ENCODE results near the gene MYH10. TPM values are rescaled to one million over a fixed set of nuclear protein-coding genes. Genes with fewer than 3 reads are reported as not detected.

The MYH10 gene
- total and polyA plus RNA-seq, 9 of the 15 experiments (the other 6 are each of a cell fraction or from before 2014, with no cell fraction given): 16.3 to 95.3 (median 39.7) TPM

DNA sequence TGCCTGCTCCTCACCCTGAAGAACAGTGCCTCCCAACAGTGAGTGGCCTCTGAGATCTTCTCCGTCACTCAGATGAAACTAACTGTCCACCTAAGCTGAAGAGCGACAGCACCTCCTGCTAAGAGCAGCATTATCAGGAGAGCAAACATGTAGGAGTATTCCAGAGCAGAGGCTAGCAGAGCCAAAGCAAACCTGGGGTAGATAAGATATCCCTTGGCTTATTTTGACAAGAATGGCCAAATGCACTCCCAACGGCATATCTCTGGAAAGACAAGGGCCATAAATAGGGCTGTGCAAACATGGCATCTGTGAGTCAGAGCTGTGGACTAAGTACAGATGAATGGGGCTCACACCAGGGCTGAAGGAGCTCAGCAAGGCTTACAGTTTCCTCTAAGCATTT, 98.5 kb downstream of the MYH10 start:
- H3K27me3 ChIP-seq (ENCODE audit: control insufficient read depth in 2 of 2, insufficient read depth in 2 of 2, low read length in 2 of 2): no peaks in the 10 kb centered on the region
- H3K4me3 ChIP-seq: no peak overlapping the region
- WGBS (ENCODE audit: insufficient coverage, low coverage, missing lambda C conversion rate): 3% methylated on average over 3 of the region's 3 CpGs
- DNase-seq (ENCODE audit: extremely low read depth in 1 of 4, low spot score in 3 of 4): peak; percentile 61 to 90 (median 75)
- BruUV-seq (replicated peaks): no TSS peak
- no peak overlapping the region for H2AFZ ChIP-seq (ENCODE audit: low read depth, low read length)
- ChIA-PET POLR2A (interaction anchor here (0.6 to 1.7 kb wide), 8 partner anchors 9 to 984 kb away, joined by 3 to 8 read pairs (median 4); no protein-coding TSS in a partner anchor), CTCF (ENCODE audit: low intra/inter-chr PET ratio) (no interaction called here)
- H3K9ac ChIP-seq (ENCODE audit: insufficient read depth in 1 of 2, low read depth in 2 of 2, low read length in 2 of 2): no peak overlapping the region
- H3K36me3 ChIP-seq (ENCODE audit: control insufficient read depth, insufficient read depth, low read length): peaks cover 74% of the 10 kb centered on the region
- ATAC-seq: peak; percentile 97
- no peaks in the 10 kb centered on the region for H4K20me1 ChIP-seq (replicated peaks; ENCODE audit: control insufficient read depth, insufficient read depth, low read length)
- H3K27ac ChIP-seq (ENCODE audit: extremely low read depth, low read depth, low read length): peak overlapping the region; percentile 61
- peaks cover 2% of the 10 kb centered on the region; the same call in 1 of the 3 replicates for H3K79me2 ChIP-seq (ENCODE audit: control insufficient read depth, insufficient read depth, low read length)
- H3K4me1 ChIP-seq (replicated peaks in 1 of 2; ENCODE audit: control insufficient read depth in 2 of 2, insufficient read depth in 2 of 2, low read length in 2 of 2): peaks cover 4 to 29% of the 10 kb centered on the region in 2 experiments; a peak in 4 of 5 replicates
- H3K9me3 ChIP-seq (replicated peaks; ENCODE audit: control insufficient read depth, insufficient read depth, low read depth, low read length): no peaks in the 10 kb centered on the region
- H3K9me1 ChIP-seq (ENCODE audit: control insufficient read depth, insufficient read depth, low read length): no peaks in the 10 kb centered on the region
- peak overlapping the region; percentile 41; the same call in 1 of the 2 replicates for H3K4me2 ChIP-seq (ENCODE audit: insufficient read depth, low read length)
- peak; percentile 100 for FAIRE-seq
- intact Hi-C loops (cut with micrococcal nuclease): no loop called here
- in situ Hi-C loops (cut with MboI): no loop called here
- TF ChIP-seq, protein P1, sequence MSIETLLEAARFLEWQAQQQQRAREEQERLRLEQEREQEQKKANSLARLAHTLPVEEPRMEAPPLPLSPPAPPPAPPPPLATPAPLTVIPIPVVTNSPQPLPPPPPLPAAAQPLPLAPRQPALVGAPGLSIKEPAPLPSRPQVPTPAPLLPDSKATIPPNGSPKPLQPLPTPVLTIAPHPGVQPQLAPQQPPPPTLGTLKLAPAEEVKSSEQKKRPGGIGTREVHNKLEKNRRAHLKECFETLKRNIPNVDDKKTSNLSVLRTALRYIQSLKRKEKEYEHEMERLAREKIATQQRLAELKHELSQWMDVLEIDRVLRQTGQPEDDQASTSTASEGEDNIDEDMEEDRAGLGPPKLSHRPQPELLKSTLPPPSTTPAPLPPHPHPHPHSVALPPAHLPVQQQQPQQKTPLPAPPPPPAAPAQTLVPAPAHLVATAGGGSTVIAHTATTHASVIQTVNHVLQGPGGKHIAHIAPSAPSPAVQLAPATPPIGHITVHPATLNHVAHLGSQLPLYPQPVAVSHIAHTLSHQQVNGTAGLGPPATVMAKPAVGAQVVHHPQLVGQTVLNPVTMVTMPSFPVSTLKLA (conservative IDR thresholded peaks at IDR 0.05): peak in 1 of 2 experiments; percentile 45; a peak in 1 of 4 replicates
- TF ChIP-seq SRSF1 (IDR thresholded peaks at IDR 0.05; ENCODE audit: low read depth, low read length) (no peak), HOXB6 (CRISPR knock-in tag; IDR thresholded peaks at IDR 0.05; ENCODE audit: borderline replicate concordance) (no peak), XRCC4 (IDR thresholded peaks at IDR 0.05; ENCODE audit: extremely low read depth, insufficient read depth, insufficient read length) (no peak), GATAD2A (IDR thresholded peaks at IDR 0.05) (peak; percentile 83), SIX5 (IDR thresholded peaks at IDR 0.05; ENCODE audit: borderline replicate concordance in 1 of 2, insufficient read depth in 1 of 2, low read depth in 1 of 2, low read length in 2 of 2) (no peak), HEY1 (CRISPR knock-in tag; IDR thresholded peaks at IDR 0.05; ENCODE audit: borderline replicate concordance) (no peak), POLR3G (IDR thresholded peaks at IDR 0.05; ENCODE audit: extremely low read depth, insufficient read length, insufficient replicate concordance) (no peak), CBFA2T3 (IDR thresholded peaks at IDR 0.05) (peak; percentile 99), SMARCA4 (IDR thresholded peaks at IDR 0.05) (peak; percentile 98), ARNT (IDR thresholded peaks at IDR 0.05) (peak; percentile 73 to 92; a peak in 2 of 4 replicates), PPARD (CRISPR knock-in tag; IDR thresholded peaks at IDR 0.05) (no peak), ETV6 (IDR thresholded peaks at IDR 0.05; ENCODE audit: borderline replicate concordance in 1 of 2, low read depth in 2 of 2, low read length in 1 of 2) (no peak), ETV6 (CRISPR knock-in tag; IDR thresholded peaks at IDR 0.05; ENCODE audit: borderline replicate concordance) (no peak), POLR2H (tag; IDR thresholded peaks at IDR 0.05; ENCODE audit: low read depth) (no peak), CC2D1A (IDR thresholded peaks at IDR 0.05) (peak; percentile 92; the same call in 1 of the 2 replicates)
- TF ChIP-seq, protein P2, sequence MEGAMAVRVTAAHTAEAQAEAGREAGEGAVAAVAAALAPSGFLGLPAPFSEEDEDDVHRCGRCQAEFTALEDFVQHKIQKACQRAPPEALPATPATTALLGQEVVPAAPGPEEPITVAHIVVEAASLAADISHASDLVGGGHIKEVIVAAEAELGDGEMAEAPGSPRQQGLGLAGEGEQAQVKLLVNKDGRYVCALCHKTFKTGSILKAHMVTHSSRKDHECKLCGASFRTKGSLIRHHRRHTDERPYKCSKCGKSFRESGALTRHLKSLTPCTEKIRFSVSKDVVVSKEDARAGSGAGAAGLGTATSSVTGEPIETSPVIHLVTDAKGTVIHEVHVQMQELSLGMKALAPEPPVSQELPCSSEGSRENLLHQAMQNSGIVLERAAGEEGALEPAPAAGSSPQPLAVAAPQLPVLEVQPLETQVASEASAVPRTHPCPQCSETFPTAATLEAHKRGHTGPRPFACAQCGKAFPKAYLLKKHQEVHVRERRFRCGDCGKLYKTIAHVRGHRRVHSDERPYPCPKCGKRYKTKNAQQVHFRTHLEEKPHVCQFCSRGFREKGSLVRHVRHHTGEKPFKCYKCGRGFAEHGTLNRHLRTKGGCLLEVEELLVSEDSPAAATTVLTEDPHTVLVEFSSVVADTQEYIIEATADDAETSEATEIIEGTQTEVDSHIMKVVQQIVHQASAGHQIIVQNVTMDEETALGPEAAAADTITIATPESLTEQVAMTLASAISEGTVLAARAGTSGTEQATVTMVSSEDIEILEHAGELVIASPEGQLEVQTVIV (CRISPR knock-in tag; IDR thresholded peaks at IDR 0.05; ENCODE audit: borderline replicate concordance): no peak
- TF ChIP-seq, protein P3, sequence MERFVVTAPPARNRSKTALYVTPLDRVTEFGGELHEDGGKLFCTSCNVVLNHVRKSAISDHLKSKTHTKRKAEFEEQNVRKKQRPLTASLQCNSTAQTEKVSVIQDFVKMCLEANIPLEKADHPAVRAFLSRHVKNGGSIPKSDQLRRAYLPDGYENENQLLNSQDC (CRISPR knock-in tag; IDR thresholded peaks at IDR 0.05): no peak

All from K562 (cell line).